ENCODE results near the gene KRT72. TPM values are rescaled to one million over a fixed set of nuclear protein-coding genes. Genes with fewer than 3 reads are reported as not detected.

The KRT72 gene
- total and polyA plus RNA-seq, 2 donors = not detected

GRCh38 chr12:52543985-52544883, 57.0 kb downstream of the KRT72 start:
- no peak for DNase-seq (ENCODE audit: extremely low spot score)
- Histone ChIP-seq H3K27ac (ENCODE audit: low read depth) (no peak overlapping the region), H3K4me3 (ENCODE audit: low read depth, low read length) (no peak overlapping the region), H3K4me1 (ENCODE audit: insufficient read depth) (no peaks in the 10 kb centered on the region), H3K36me3 (ENCODE audit: insufficient read depth) (no peaks in the 10 kb centered on the region)
- 74% methylated on average over 17 of the region's 17 CpGs for WGBS

- WGBS = 74% methylated on average over 7 of the region's 7 CpGs
- H3K4me1 ChIP-seq (ENCODE audit: insufficient read depth) = no peaks in the 10 kb centered on the region
These were observed 58.4 kb downstream of the KRT72 start for GRCh38 chr12:52542785-52543318.

GRCh38 chr12:52542157-52542556, 59.1 kb downstream of the KRT72 start:
- H3K4me3 ChIP-seq (ENCODE audit: low read depth, low read length) = no peak overlapping the region
- H3K36me3 ChIP-seq (ENCODE audit: insufficient read depth) = no peaks in the 10 kb centered on the region
- H3K4me1 ChIP-seq (ENCODE audit: insufficient read depth) = no peaks in the 10 kb centered on the region
- H3K27ac ChIP-seq (ENCODE audit: low read depth) = no peak overlapping the region
- DNase-seq (ENCODE audit: extremely low spot score) = no peak

More at GRCh38 chr12:52542785-52543318, 58.4 kb downstream of the KRT72 start:
- H3K4me3 ChIP-seq (ENCODE audit: low read depth, low read length) = no peak overlapping the region
- H3K27ac ChIP-seq (ENCODE audit: low read depth) = no peak overlapping the region
- no peak for DNase-seq (ENCODE audit: extremely low spot score)
- H3K36me3 ChIP-seq (ENCODE audit: insufficient read depth) = no peaks in the 10 kb centered on the region

GRCh38 chr12:52541709-52542108, 59.6 kb downstream of the KRT72 start:
- H3K36me3 ChIP-seq (ENCODE audit: insufficient read depth) = no peaks in the 10 kb centered on the region
- no peak overlapping the region for H3K4me3 ChIP-seq (ENCODE audit: low read depth, low read length)
- WGBS = 96% methylated on average over 5 of the region's 5 CpGs
- no peak overlapping the region for H3K27ac ChIP-seq (ENCODE audit: low read depth)
- no peaks in the 10 kb centered on the region for H3K4me1 ChIP-seq (ENCODE audit: insufficient read depth)
- no peak for DNase-seq (ENCODE audit: extremely low spot score)

- Histone ChIP-seq H3K27ac (ENCODE audit: low read depth) (no peak overlapping the region), H3K4me3 (ENCODE audit: low read depth, low read length) (no peak overlapping the region), H3K36me3 (ENCODE audit: insufficient read depth) (no peaks in the 10 kb centered on the region), H3K4me1 (ENCODE audit: insufficient read depth) (no peaks in the 10 kb centered on the region)
- WGBS = 96% methylated on average over 7 of the region's 7 CpGs
- DNase-seq (ENCODE audit: extremely low spot score) = no peak
These were observed 60.7 kb downstream of the KRT72 start for GRCh38 chr12:52540531-52540930.

- no peaks in the 10 kb centered on the region for H3K36me3 ChIP-seq (ENCODE audit: insufficient read depth)
- no peak overlapping the region for H3K4me3 ChIP-seq (ENCODE audit: low read depth, low read length)
- no peak overlapping the region for H3K27ac ChIP-seq (ENCODE audit: low read depth)
- DNase-seq (ENCODE audit: extremely low spot score) = no peak
- no peaks in the 10 kb centered on the region for H3K4me1 ChIP-seq (ENCODE audit: insufficient read depth)
- 92% methylated on average over 3 of the region's 3 CpGs for WGBS
These were observed 61.5 kb downstream of the KRT72 start for GRCh38 chr12:52539821-52540173.

- no peaks in the 10 kb centered on the region for H3K4me1 ChIP-seq (ENCODE audit: insufficient read depth)
- H3K4me3 ChIP-seq (ENCODE audit: low read depth, low read length) = no peak overlapping the region
- 41% methylated on average over 5 of the region's 5 CpGs for WGBS
- DNase-seq (ENCODE audit: extremely low spot score) = peak; percentile 47
- no peaks in the 10 kb centered on the region for H3K36me3 ChIP-seq (ENCODE audit: insufficient read depth)
- H3K27ac ChIP-seq (ENCODE audit: low read depth) = no peak overlapping the region
These were observed 62.0 kb downstream of the KRT72 start for GRCh38 chr12:52539083-52539820.

GRCh38 chr12:52537101-52537500, 64.2 kb downstream of the KRT72 start:
- 86% methylated on average over 3 of the region's 3 CpGs for WGBS
- DNase-seq (ENCODE audit: extremely low spot score) = no peak
- H3K36me3 ChIP-seq (ENCODE audit: insufficient read depth) = no peaks in the 10 kb centered on the region
- H3K27ac ChIP-seq (ENCODE audit: low read depth) = no peak overlapping the region
- H3K4me1 ChIP-seq (ENCODE audit: insufficient read depth) = no peaks in the 10 kb centered on the region
- H3K4me3 ChIP-seq (ENCODE audit: low read depth, low read length) = no peak overlapping the region

Other genes starting within 250 kb of the KRT72 start
- gene KRT85, start 234.0 kb downstream of the KRT72 start, total RNA-seq = not detected
- not detected for gene KRT85, start 234.0 kb downstream of the KRT72 start, polyA plus RNA-seq
- not detected for gene KRT84, start 215.8 kb downstream of the KRT72 start, total RNA-seq
- not detected for gene KRT84, start 215.8 kb downstream of the KRT72 start, polyA plus RNA-seq
- not detected for gene KRT82, start 195.1 kb downstream of the KRT72 start, total RNA-seq
- 0.06 TPM for gene KRT82, start 195.1 kb downstream of the KRT72 start, polyA plus RNA-seq
- gene KRT75, start 167.1 kb downstream of the KRT72 start, total RNA-seq = not detected
- gene KRT75, start 167.1 kb downstream of the KRT72 start, polyA plus RNA-seq = not detected
- not detected for gene KRT6B, start 149.3 kb downstream of the KRT72 start, total RNA-seq
- gene KRT6B, start 149.3 kb downstream of the KRT72 start, polyA plus RNA-seq = not detected
- gene KRT6C, start 127.7 kb downstream of the KRT72 start, total RNA-seq = not detected
- gene KRT6C, start 127.7 kb downstream of the KRT72 start, polyA plus RNA-seq = not detected
- gene KRT6A, start 108.2 kb downstream of the KRT72 start, total RNA-seq = not detected
- 0.11 TPM for gene KRT6A, start 108.2 kb downstream of the KRT72 start, polyA plus RNA-seq
- gene KRT5, start 81.1 kb downstream of the KRT72 start, total RNA-seq = 55.4 TPM
- gene KRT5, start 81.1 kb downstream of the KRT72 start, polyA plus RNA-seq = 31.2 TPM
- gene KRT71, start 48.3 kb downstream of the KRT72 start, total RNA-seq = not detected
- gene KRT71, start 48.3 kb downstream of the KRT72 start, polyA plus RNA-seq = not detected
- not detected for gene KRT74, start 27.6 kb downstream of the KRT72 start, total RNA-seq
- not detected for gene KRT74, start 27.6 kb downstream of the KRT72 start, polyA plus RNA-seq
- gene KRT73, start 17.1 kb upstream of the KRT72 start, total RNA-seq = 0.11 TPM
- not detected for gene KRT73, start 17.1 kb upstream of the KRT72 start, polyA plus RNA-seq
- gene KRT2, start 50.7 kb upstream of the KRT72 start, total RNA-seq = not detected
- gene KRT2, start 50.7 kb upstream of the KRT72 start, polyA plus RNA-seq = not detected
- 0.42 TPM for gene KRT1, start 78.9 kb upstream of the KRT72 start, total RNA-seq
- not detected for gene KRT1, start 78.9 kb upstream of the KRT72 start, polyA plus RNA-seq
- gene KRT77, start 102.1 kb upstream of the KRT72 start, total RNA-seq = not detected
- not detected for gene KRT77, start 102.1 kb upstream of the KRT72 start, polyA plus RNA-seq
- gene KRT76, start 175.9 kb upstream of the KRT72 start, total RNA-seq = not detected
- not detected for gene KRT76, start 175.9 kb upstream of the KRT72 start, polyA plus RNA-seq
- gene KRT3, start 194.7 kb upstream of the KRT72 start, total RNA-seq = not detected
- gene KRT3, start 194.7 kb upstream of the KRT72 start, polyA plus RNA-seq = not detected
- 6.3 TPM for gene KRT4, start 212.7 kb upstream of the KRT72 start, total RNA-seq
- not detected for gene KRT4, start 212.7 kb upstream of the KRT72 start, polyA plus RNA-seq
- gene KRT79, start 232.8 kb upstream of the KRT72 start, total RNA-seq = not detected
- gene KRT79, start 232.8 kb upstream of the KRT72 start, polyA plus RNA-seq = not detected
- not detected for gene KRT78, start 247.5 kb upstream of the KRT72 start, total RNA-seq
- gene KRT78, start 247.5 kb upstream of the KRT72 start, polyA plus RNA-seq = not detected